Measurements from ENCODE around the gene PTCH2.
A peak's percentile ranks its signal among the peaks of the same experiment; 100 is the strongest.

The PTCH2 gene, protein sequence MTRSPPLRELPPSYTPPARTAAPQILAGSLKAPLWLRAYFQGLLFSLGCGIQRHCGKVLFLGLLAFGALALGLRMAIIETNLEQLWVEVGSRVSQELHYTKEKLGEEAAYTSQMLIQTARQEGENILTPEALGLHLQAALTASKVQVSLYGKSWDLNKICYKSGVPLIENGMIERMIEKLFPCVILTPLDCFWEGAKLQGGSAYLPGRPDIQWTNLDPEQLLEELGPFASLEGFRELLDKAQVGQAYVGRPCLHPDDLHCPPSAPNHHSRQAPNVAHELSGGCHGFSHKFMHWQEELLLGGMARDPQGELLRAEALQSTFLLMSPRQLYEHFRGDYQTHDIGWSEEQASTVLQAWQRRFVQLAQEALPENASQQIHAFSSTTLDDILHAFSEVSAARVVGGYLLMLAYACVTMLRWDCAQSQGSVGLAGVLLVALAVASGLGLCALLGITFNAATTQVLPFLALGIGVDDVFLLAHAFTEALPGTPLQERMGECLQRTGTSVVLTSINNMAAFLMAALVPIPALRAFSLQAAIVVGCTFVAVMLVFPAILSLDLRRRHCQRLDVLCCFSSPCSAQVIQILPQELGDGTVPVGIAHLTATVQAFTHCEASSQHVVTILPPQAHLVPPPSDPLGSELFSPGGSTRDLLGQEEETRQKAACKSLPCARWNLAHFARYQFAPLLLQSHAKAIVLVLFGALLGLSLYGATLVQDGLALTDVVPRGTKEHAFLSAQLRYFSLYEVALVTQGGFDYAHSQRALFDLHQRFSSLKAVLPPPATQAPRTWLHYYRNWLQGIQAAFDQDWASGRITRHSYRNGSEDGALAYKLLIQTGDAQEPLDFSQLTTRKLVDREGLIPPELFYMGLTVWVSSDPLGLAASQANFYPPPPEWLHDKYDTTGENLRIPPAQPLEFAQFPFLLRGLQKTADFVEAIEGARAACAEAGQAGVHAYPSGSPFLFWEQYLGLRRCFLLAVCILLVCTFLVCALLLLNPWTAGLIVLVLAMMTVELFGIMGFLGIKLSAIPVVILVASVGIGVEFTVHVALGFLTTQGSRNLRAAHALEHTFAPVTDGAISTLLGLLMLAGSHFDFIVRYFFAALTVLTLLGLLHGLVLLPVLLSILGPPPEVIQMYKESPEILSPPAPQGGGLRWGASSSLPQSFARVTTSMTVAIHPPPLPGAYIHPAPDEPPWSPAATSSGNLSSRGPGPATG

DNA sequence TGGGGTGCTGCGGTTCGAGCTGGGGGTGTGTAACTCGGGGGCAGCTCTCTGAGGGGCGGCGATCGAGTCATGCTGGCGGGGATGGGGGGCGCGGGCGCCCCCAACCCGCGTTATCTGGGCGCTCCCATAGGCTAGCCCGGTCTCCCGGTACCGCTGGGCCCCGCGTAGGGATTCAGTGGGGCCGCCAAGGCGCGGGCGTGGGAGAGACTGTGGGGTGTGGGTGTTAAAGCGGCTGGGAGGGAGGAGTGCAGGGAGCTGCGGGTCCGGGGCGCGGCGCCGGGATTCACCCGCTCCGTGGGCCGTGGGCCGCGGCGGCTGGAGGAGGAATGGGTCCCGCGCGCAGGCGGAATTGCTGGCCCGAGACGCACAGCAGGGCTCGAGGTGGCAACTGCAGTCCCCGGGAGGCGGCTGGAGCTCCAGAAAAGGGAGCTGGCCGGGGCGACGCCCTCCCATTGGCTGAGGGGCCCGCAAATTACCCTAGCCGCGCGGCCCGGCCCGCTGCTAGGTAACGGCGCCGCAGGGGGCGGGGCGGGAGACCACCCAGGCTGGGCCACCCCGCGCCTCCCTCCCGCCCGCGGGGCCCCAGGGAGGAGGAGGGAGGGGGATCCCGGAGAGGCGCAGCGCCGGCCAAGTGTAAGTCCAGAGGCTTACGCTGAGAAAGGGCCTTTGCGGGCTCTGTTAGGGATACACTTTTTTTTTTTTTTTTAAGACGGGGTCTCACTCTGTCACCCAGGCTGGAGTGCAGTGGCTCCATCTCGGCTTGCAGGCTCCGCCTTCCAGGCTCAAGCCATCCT lies at the start of gene PTCH2:
Gene PTCH2, minus strand, starts transcription at position 392 of the 794 bp plus-strand sequence. Its CDS starts 321 bp downstream, at position 71.
- H3K4me1 ChIP-seq (ENCODE audit: control insufficient read depth, insufficient read depth, low read length), result peaks cover 14% of the 10 kb centered on the region
- H3K9ac ChIP-seq (ENCODE audit: low read length in 2 of 2), result peak within 1 kb of the TSS; percentile 69 to 79
- H3K9me3 ChIP-seq (ENCODE audit: control insufficient read depth in 2 of 2, low read length in 2 of 2), result no peaks in the 10 kb centered on the region
- H3K36me3 ChIP-seq (ENCODE audit: control insufficient read depth in 2 of 2, insufficient read depth in 2 of 2, low read length in 2 of 2), result no peaks in the 10 kb centered on the region
- H3K27me3 ChIP-seq (ENCODE audit: control insufficient read depth in 1 of 2, insufficient read depth in 2 of 2, low read length in 2 of 2), result no peaks in the 10 kb centered on the region
- peak within 1 kb of the TSS; percentile 79 to 86 for H3K4me3 ChIP-seq (ENCODE audit: low read length in 2 of 2)
- peak within 1 kb of the TSS; percentile 58 for H3K27ac ChIP-seq (ENCODE audit: low read length)

DNA sequence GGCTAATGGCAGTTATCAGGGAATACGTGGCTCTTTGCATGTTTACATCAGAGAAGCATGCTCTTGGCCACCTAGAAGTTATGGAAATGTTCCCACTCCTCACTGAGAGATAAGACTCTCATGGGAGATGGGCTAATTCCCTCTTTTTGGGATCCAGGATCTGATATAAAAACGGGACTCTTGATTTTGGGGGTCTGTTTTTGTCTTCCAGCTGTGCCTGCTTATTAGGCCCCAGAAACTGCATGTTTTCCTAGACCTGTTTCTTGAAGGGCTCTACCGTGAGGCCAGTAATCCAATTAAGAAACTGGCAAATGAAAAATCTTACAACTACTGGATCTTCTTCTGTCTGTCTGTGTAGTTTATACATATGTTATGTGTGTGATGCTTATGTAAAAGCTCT lies 47.0 kb upstream of the PTCH2 start:
- no peak overlapping the region for H3K9ac ChIP-seq (ENCODE audit: low read length in 2 of 2)
- H3K9me3 ChIP-seq (ENCODE audit: control insufficient read depth in 2 of 2, low read length in 2 of 2), result no peaks in the 10 kb centered on the region

DNA sequence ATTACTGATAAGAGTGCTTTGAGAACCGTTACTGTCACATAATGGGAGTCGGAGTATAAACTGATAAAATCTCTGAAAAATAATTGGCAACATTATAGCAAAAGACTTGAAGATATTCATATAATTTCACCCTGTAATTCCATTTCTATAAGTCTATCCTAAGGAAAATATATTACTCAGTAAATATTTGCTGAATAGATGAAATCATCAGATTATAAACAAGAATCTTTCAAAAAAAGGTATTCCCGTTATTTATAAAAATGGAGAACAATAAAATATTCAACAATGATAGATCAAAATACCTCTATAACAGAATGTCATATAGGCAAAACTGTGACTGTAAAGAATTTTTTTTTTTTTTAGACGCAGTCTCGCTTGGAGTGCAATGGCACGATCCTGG lies 42.4 kb upstream of the PTCH2 start:
- Histone ChIP-seq H3K9me3 (ENCODE audit: control insufficient read depth in 2 of 2, low read length in 2 of 2) (no peaks in the 10 kb centered on the region), H3K27me3 (ENCODE audit: control insufficient read depth in 1 of 2, insufficient read depth in 2 of 2, low read length in 2 of 2) (no peaks in the 10 kb centered on the region), H3K36me3 (ENCODE audit: control insufficient read depth in 2 of 2, insufficient read depth in 2 of 2, low read length in 2 of 2) (peaks cover 0 to 5% of the 10 kb centered on the region in 2 donors)

More for the DNA sequence above, 47.0 kb upstream of the PTCH2 start:
- Histone ChIP-seq H3K27me3 (ENCODE audit: control insufficient read depth in 1 of 2, insufficient read depth in 2 of 2, low read length in 2 of 2) (no peaks in the 10 kb centered on the region), H3K27ac (ENCODE audit: low read length) (no peak overlapping the region), H3K4me3 (ENCODE audit: low read length in 2 of 2) (no peak overlapping the region), H3K4me1 (ENCODE audit: control insufficient read depth, insufficient read depth, low read length) (no peaks in the 10 kb centered on the region), H3K36me3 (ENCODE audit: control insufficient read depth in 2 of 2, insufficient read depth in 2 of 2, low read length in 2 of 2) (peaks cover 0 to 3% of the 10 kb centered on the region in 2 donors)

DNA sequence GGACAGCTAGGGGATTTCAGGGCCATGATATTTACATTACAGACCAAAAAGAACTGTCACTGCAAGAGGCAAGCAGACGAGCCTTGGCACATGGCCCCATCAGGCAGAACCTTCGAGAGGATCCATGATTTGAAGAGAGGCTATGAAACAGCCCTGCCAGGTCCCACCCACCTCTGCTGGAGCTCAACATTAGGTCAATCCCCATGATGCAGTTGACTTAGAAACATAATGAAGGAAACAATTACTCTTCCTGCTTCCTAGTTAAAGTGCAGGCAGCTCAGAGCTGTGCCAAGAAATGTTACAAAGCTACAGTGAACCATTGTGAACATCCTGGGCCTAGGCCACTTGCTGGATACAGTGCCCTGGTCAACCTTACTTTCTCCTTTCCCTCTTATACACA lies 41.7 kb upstream of the PTCH2 start:
- Histone ChIP-seq H3K36me3 (ENCODE audit: control insufficient read depth in 2 of 2, insufficient read depth in 2 of 2, low read length in 2 of 2) (peaks cover under 1 to 7% of the 10 kb centered on the region in 2 donors), H3K4me1 (ENCODE audit: control insufficient read depth, insufficient read depth, low read length) (no peaks in the 10 kb centered on the region), H3K9ac (ENCODE audit: low read length in 2 of 2) (no peak overlapping the region), H3K9me3 (ENCODE audit: control insufficient read depth in 2 of 2, low read length in 2 of 2) (no peaks in the 10 kb centered on the region), H3K27me3 (ENCODE audit: control insufficient read depth in 1 of 2, insufficient read depth in 2 of 2, low read length in 2 of 2) (no peaks in the 10 kb centered on the region), H3K4me3 (ENCODE audit: low read length in 2 of 2) (no peak overlapping the region), H3K27ac (ENCODE audit: low read length) (no peak overlapping the region)

More for the DNA sequence above, 42.4 kb upstream of the PTCH2 start:
- H3K4me1 ChIP-seq (ENCODE audit: control insufficient read depth, insufficient read depth, low read length), result no peaks in the 10 kb centered on the region
- H3K9ac ChIP-seq (ENCODE audit: low read length in 2 of 2), result no peak overlapping the region
- H3K4me3 ChIP-seq (ENCODE audit: low read length in 2 of 2), result no peak overlapping the region
- H3K27ac ChIP-seq (ENCODE audit: low read length), result no peak overlapping the region

DNA sequence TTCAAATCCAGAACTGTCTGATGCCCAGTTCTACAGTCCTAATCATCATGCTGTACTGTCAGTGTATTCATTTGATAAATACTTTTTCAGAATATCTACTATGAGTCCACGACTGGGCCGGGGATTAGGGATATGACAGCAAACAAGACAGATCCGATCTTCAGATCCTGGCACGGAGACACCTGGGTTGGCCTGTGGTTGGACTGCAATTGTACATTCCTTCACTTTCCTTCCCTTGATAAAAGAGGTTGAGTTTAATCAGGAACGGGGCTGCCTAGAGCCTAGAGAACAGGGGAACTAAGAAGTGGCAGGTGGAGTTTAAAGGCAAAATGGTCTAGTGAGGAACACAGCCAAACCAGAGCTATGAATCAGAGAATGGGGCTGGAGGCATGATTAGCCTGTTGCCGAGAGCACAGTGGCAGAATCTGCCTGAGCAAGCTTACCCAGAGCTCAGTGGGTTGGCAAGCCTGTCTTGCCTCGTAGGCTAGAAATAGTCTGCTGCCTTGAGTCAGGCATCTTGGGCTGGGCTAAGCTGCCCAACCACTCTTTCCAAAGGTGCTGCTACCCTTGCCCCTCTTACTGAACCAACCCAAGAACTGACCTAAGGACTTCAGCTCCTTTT lies 38.1 kb upstream of the PTCH2 start:
- H3K4me1 ChIP-seq (ENCODE audit: control insufficient read depth, insufficient read depth, low read length), result no peaks in the 10 kb centered on the region
- H3K4me3 ChIP-seq (ENCODE audit: low read length in 2 of 2), result no peak overlapping the region
- H3K27ac ChIP-seq (ENCODE audit: low read length), result no peak overlapping the region
- H3K9ac ChIP-seq (ENCODE audit: low read length in 2 of 2), result no peak overlapping the region
- H3K9me3 ChIP-seq (ENCODE audit: control insufficient read depth in 2 of 2, low read length in 2 of 2), result no peaks in the 10 kb centered on the region
- H3K27me3 ChIP-seq (ENCODE audit: control insufficient read depth in 1 of 2, insufficient read depth in 2 of 2, low read length in 2 of 2), result no peaks in the 10 kb centered on the region
- H3K36me3 ChIP-seq (ENCODE audit: control insufficient read depth in 2 of 2, insufficient read depth in 2 of 2, low read length in 2 of 2), result peaks cover 6 to 14% of the 10 kb centered on the region in 2 donors

DNA sequence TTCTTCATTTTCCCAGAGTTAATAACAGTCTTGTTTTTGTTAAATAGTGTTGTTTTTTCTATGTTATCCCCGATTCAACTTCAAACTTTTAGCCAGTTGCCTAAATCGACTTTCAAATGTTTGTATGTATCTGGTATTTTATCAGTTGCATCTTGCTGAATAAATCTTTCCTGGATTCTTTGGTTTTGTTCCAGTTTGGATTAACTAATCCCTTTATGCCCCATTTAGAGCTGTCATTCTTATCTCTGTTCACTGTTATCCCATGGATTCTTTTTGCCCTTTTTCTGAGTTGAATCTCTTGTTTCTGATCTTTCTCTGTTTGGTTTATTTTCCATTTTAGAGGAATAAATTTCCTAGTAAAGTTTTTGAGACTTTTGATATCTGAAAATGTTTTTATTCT lies 31.1 kb upstream of the PTCH2 start:
- Histone ChIP-seq H3K36me3 (ENCODE audit: control insufficient read depth in 2 of 2, insufficient read depth in 2 of 2, low read length in 2 of 2) (peaks cover 11 to 13% of the 10 kb centered on the region in 2 donors), H3K9me3 (ENCODE audit: control insufficient read depth in 2 of 2, low read length in 2 of 2) (no peaks in the 10 kb centered on the region), H3K4me1 (ENCODE audit: control insufficient read depth, insufficient read depth, low read length) (no peaks in the 10 kb centered on the region)

DNA sequence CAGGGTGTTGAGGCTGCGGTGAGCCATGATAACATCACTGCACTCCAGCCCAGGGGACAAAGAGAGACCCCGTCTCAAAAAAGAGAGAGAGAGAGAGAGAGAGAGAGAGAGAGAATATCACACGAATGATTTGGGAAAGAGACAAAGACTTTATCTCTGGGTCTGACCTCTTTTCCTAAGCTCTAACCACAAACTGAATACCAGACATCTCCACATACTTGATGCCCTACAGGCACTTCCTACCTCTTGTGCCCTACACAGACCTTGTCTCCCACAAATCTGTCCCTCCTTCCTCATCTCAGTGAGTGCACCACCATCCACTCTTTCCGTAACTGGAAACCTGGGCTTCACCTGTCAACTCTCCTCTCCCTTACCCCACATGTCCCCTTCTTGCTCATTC lies 27.0 kb upstream of the PTCH2 start:
- no peaks in the 10 kb centered on the region for H3K9me3 ChIP-seq (ENCODE audit: control insufficient read depth in 2 of 2, low read length in 2 of 2)
- H3K9ac ChIP-seq (ENCODE audit: low read length in 2 of 2), result no peak overlapping the region
- H3K36me3 ChIP-seq (ENCODE audit: control insufficient read depth in 2 of 2, insufficient read depth in 2 of 2, low read length in 2 of 2), result peaks cover 15 to 20% of the 10 kb centered on the region in 2 donors
- no peaks in the 10 kb centered on the region for H3K27me3 ChIP-seq (ENCODE audit: control insufficient read depth in 1 of 2, insufficient read depth in 2 of 2, low read length in 2 of 2)
- H3K4me1 ChIP-seq (ENCODE audit: control insufficient read depth, insufficient read depth, low read length), result no peaks in the 10 kb centered on the region
- H3K4me3 ChIP-seq (ENCODE audit: low read length in 2 of 2), result no peak overlapping the region
- H3K27ac ChIP-seq (ENCODE audit: low read length), result no peak overlapping the region

More for the DNA sequence above, 31.1 kb upstream of the PTCH2 start:
- H3K4me3 ChIP-seq (ENCODE audit: low read length in 2 of 2), result no peak overlapping the region
- no peak overlapping the region for H3K27ac ChIP-seq (ENCODE audit: low read length)
- H3K27me3 ChIP-seq (ENCODE audit: control insufficient read depth in 1 of 2, insufficient read depth in 2 of 2, low read length in 2 of 2), result no peaks in the 10 kb centered on the region
- H3K9ac ChIP-seq (ENCODE audit: low read length in 2 of 2), result no peak overlapping the region

DNA sequence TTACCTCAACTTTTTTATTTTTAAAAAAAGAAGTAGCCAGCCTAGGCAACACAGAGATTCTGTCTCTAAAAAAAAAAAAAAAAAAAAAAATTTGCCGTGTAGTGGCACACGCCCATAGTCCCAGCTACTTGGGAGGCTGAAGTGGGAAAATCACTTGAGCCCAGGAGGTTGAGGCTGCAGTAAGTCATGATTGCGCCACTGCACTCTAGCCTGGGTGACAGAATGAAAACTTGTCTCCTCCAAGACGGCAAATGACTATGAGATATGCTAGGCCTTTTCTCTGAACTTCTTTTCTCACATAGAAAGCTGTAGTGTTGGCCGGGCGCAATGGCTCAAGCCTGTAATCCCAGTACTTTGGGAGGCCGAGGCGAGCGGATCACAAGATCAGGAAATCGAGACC lies 24.7 kb upstream of the PTCH2 start:
- H3K4me3 ChIP-seq (ENCODE audit: low read length in 2 of 2), result no peak overlapping the region
- no peak overlapping the region for H3K27ac ChIP-seq (ENCODE audit: low read length)
- no peaks in the 10 kb centered on the region for H3K9me3 ChIP-seq (ENCODE audit: control insufficient read depth in 2 of 2, low read length in 2 of 2)
- no peaks in the 10 kb centered on the region for H3K27me3 ChIP-seq (ENCODE audit: control insufficient read depth in 1 of 2, insufficient read depth in 2 of 2, low read length in 2 of 2)
- H3K9ac ChIP-seq (ENCODE audit: low read length in 2 of 2), result no peak overlapping the region
- H3K36me3 ChIP-seq (ENCODE audit: control insufficient read depth in 2 of 2, insufficient read depth in 2 of 2, low read length in 2 of 2), result peaks cover 9 to 16% of the 10 kb centered on the region in 2 donors
- H3K4me1 ChIP-seq (ENCODE audit: control insufficient read depth, insufficient read depth, low read length), result no peaks in the 10 kb centered on the region

DNA sequence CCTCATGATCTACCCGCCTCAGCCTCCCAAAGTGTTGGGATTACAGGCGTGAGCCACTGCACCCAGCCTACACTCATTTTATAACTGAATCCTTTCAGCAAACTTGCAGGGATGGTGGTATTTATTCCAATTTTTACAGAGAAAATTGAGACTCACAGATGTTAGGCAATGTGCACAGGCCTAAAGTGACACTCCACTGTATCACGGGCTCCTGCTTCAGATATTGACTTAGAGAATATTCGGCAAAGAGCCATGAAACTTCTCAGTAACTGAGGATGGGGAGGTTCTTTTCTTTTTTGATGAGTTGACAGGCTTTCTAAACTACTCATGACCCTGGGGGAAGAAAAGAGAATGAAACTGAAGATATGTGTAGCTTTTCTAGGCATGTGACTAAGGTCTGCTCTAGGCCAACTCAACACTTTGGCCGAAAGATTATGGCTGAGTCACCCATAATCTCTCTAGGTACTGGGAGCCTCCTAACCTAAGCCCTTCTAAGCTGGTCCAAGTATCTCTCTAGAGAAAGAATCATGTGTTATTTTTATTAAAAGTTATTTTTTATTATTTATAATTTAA lies 19.9 kb upstream of the PTCH2 start:
- Histone ChIP-seq H3K4me3 (ENCODE audit: low read length in 2 of 2) (no peak overlapping the region), H3K36me3 (ENCODE audit: control insufficient read depth in 2 of 2, insufficient read depth in 2 of 2, low read length in 2 of 2) (peaks cover 0 to 5% of the 10 kb centered on the region in 2 donors), H3K9ac (ENCODE audit: low read length in 2 of 2) (no peak overlapping the region), H3K27me3 (ENCODE audit: control insufficient read depth in 1 of 2, insufficient read depth in 2 of 2, low read length in 2 of 2) (no peaks in the 10 kb centered on the region), H3K4me1 (ENCODE audit: control insufficient read depth, insufficient read depth, low read length) (no peaks in the 10 kb centered on the region), H3K27ac (ENCODE audit: low read length) (no peak overlapping the region), H3K9me3 (ENCODE audit: control insufficient read depth in 2 of 2, low read length in 2 of 2) (no peaks in the 10 kb centered on the region)
